Activated CD4-positive, alpha-beta T cell treated with anti-CD3 and anti-CD28 coated beads, Interleukin-2, amount 50 U/mL, for 48 hours (primary cell): ENCODE measurements around the gene DCLK1.
A peak's percentile ranks its signal among the peaks of the same experiment; 100 is the strongest.

Experiments used
- DNase-seq, 2 experiments: peaks; one replicate each; pipeline ENCODE4 v3.0.0-alpha.2; 2020

DCLK1 gene

DNA sequence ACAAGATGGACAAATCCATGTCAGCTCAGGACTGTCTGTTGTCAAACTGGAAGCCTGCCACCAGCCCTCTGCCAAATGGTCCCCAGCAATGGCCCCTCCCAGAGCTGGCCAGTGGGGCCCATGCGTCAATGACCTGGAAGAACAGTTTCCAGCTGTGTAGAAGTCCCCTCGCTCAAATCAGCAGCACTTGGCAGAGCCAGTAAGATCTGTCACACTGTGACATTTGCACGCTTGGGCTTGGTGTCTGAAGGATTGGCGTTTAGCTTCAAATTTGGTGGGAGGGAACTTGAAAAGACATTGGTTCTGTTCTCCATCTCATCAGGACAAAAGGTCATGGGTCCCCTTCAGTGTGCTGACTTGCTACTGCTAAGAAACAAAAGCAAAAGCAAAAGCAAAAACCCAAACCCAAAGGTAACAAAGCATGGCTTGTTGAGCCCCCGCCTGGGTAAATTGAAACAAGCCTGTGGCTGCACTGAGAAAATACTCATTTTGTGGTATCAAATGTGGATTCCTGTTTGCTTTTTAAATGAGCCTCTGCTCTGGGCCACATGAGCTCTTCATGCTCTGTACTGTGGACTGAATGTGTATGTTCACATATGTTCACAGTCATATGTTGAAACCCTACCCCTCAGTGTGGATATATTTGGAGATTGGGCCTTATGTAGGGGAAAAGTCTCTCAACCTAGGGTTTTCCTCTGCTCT, 401.1 kb downstream of the DCLK1 start:
- no peak for DNase-seq

DNA sequence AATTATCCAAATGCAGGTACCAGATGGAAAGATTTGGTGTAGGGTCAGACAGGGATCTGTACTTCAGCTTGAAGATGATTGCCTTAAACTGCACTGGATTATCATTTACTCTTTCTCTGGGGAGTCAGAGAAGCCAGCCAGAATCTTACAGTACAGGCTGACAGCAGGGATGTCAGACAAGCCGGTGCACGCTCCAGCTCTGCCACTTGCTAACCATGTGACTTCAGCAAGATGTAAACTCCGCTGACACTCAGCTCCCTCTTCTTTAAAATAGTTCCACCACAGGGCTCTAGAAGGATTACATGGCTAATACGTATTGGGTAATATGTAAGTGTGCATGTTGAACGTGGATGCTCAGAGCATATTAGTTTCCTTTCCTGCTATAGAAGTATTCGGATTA, 403.3 kb downstream of the DCLK1 start:
- no peak for DNase-seq

DNA sequence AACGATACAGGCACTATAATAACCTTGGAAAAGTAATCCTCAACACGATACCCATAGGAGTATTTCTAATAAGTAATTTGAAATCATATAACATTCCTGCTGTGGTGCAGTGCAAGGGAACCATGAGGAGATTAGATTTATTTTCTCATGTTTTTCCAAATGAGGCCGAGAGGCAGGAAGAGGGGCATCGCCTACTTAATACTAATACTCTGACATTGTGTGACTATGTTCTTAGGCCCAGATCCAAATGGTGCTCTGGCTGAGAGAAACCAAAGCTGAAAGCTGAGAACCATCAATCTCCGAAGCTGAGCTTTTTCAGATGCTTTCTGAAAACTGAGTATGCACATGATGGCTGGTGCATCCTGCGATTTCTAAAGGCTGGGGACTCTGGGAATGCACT, 406.7 kb downstream of the DCLK1 start:
- no peak for DNase-seq

DNA sequence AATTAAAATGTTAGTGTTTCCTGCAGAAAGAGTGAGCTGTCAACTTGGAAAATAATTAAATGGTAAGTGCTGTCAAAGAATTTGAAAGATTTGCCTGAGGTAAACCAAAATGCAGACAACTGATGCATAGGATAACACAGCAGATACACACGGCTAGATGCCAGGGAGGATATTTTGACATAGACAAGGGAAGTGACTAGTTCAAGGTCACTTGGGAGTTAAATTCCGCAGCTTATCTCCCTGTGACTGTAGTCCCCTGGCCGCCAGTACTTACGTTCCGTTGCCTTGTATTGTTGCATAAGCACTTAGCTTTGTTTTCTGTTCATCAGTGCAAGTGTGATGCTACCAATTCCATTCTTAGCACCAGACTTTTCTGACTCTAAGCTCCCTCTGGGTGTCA, 407.4 kb downstream of the DCLK1 start:
- no peak for DNase-seq

DNA sequence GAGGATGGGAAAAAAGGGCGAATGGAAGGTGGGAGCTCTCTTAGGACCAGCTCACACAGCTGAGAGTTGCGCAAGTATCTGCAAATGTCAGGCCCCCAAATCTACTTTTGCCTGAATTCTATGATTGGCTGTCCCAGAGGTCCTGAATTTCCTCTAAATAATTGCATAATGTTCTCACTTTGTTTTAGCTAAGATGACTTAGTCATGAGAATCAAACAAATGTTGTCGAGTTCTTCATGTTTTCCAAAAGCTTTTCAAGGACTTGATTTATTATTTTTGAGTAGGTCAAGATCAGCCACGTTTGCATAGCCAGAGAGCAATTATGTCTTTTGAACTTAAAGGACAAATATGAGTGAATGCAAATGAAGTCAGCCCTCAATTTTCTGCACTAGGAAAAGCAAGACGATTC, 408.1 kb downstream of the DCLK1 start:
- no peak for DNase-seq

DNA sequence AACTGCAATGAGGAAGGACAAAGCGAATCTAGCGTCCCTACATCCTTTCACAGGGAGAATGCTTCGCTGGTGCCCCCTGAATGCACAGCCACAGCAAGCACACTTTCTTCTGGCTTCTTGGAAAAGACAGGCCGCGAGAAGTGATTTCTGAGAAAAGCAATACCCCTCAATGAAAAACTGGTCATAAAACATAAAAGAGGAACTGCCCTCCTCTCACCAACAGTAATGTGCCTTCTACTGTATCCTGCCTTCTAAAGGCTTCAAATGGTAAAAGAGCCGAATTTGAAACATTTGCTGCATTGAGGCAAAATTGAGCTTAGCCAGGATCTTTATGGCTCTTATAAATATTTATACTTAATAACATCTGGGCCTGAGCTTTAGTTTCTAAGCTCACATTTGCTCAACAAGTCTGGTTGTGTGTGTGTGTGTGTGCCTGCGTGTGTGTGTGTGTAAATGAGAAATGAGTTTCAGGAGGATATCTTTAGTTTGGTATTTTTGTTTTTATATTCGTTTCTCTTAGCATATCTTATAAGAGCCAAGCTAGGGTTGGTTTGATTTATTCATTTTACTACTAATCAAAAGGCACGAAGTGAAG, 408.6 kb downstream of the DCLK1 start:
- no peak for DNase-seq

DNA sequence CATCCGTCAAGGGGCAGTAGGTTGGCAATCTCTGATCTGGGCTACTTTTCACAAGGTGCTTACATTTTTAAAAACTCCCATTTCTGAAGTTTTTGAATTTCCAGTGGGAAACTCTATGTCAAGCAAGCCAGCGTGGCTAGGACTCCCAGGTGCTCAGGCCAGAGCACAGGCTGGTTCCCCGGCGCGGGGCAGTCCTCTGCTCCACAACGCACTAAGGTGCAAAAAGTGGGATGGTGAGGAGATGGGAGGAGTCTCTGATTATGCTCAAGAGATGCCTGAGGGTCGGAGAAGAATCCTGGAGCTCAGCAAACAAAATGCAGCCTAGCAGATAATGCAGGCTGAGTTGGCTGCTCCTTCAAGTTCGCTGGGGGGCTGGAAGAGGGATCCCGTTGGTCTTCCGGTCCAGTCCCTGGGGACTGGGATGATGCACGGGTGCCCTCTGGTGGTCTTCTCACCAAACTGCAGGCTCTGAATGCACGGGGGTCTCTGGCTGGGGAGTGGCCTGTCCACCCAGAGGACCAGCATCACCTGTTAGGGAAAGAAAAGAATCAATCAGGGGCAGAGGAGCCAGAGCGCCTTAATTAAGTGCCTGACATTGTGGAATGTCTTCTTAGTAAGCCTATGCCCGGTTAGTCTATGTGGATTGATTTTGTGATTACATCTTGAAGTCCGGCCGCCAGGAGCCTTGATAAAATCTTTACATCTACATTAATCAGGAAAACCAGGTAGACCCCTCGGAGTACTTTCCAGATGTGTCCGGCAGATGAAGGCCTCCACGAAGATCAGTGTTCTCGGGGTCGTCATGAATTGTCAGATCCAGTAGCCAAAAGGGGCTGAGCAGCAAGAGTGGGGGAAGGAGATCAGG, 410.3 kb downstream of the DCLK1 start:
- DNase-seq = peak; percentile 43 to 50

DNA sequence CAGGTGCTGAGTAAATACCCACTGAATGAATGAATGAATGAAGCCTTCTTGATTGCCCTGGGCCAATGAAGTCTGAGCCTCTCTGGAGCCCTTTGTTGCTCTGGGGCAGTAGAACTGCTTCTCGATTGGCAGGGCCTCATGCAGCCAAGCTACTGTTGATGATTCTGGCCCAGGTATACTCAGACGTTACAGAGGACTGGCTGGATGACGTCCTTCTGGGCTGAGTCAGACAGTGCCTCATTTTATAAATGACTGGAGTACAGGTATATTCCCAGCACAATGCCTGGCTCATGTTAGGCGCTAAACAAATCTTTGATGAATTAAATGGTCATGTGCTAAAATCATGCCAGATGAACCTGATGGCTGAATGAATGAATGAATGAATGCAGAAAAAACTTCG, 410.9 kb downstream of the DCLK1 start:
- DNase-seq = no peak
